Kidney tubule cell (primary cell): ENCODE measurements around the gene JMJD6.

ENCODE experiments used
- DNase-seq: peaks from one replicate; pipeline ENCODE4 v3.0.0-alpha.2; 2018; ENCODE audit warnings: low spot score

JMJD6 gene

DNA sequence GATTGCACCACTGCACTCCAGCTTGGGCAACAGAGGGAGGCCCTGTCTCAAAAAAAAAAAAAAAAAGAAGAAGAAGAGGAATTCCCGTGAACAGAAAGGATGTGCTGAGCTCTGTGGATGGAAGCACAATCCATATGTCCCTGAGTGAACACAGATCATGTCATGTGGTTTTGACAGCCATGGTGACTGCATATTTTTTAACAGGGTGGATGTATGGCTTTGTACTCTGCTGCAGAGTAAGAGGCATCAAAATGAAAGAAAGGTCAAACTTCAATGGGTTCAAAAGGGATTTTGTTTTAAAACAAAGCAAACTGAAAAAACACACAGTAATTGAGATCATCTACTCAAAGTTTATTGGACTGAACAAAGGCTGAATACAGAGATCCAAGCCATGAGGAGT lies 47.2 kb downstream of the JMJD6 start:
- no peak for DNase-seq

DNA sequence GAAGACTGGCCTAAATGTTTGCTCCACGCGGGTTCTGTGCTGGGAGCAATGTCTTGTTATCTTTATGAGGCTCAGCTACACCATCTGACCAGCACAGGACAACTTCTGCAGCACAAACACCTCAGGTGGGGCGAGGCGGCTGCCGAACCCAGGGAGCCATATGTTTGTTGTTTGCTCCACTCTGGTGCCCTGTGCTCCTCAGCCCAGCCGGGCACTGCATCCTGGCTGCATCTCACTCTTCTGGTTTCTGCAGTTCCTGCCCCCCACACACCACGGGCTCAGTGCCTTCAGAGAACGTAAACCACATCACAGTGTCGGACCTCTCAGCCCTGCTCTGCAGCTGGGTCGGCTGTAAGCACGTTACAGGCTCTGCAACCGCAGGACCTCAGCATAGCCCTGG lies 48.1 kb downstream of the JMJD6 start:
- no peak for DNase-seq

DNA sequence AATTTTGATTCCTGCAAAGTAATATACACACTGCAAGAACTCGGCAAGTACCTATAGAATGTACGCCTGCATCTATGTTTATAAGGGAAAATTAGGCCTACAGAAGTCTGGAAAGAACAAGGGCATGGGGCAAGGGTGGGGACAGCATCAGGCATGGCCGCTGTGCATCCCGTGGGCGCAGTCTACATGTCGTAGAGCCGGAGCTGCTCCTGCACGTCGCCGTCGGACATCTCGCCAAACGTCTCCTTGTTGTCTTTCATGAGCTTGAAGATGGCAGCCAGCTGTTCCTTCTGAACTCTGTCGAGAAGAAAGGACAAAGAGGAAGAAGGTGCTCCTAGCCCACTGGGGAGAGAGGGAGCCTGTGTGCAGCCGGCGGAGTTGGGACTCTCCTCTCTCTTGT lies 49.0 kb downstream of the JMJD6 start:
- DNase-seq, result no peak

DNA sequence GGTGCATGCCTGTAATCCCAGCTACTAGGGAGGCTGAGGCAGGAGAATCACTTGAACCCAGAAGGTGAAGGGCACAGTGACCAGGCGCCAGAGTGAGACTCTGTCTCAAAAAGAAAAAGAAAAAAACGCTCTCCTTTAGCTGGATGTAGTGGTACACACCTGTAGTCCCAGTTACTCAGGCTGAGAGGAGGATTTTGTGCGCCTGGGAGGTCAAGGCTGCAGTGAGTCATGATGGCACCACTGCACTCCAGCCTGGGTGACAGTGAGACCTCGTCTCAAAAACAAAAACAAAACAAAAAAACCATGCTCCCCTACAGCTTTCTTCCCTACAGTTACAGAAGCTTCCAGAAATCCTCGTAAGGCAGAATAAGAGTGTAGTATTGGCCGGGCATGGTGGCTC lies 49.8 kb downstream of the JMJD6 start:
- DNase-seq, result no peak

DNA sequence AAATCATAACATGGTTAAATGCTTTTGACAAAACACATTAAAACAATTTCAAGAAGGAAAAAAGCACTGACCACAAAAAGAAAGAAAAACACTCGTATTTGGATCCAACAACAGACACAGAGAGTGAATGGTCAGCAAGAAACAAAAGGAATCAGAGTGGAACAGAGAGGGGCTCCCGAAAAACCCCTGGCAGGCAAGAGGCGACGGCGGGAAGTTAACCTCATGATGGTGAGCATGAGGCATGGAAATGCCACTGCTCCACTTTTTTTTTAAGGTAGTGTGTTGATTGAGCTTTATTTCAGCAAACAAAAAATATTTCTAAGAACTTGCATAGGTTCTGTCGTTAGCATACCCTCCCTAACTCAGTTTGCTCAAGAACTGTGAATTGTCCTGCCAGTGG lies 50.8 kb downstream of the JMJD6 start:
- DNase-seq, result no peak

DNA sequence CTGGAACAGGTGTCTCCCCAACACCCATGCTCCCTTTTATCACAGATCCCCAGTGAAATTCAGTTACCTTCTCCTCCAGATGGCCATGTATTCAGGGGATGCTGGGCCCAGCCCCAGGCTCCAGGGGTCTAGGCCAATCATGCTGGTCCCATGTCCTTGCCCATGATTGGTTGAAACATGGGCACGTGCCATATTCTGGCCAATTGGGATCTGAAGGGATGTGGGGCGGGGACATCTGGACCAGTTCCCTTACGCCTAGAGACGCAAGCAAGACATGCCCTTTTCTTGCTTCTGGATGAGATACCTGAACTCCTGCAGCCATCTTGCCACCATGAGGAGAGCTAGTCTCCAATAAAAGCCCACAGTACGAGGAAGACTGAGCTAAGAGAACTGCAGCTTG lies 51.8 kb downstream of the JMJD6 start:
- no peak for DNase-seq

DNA sequence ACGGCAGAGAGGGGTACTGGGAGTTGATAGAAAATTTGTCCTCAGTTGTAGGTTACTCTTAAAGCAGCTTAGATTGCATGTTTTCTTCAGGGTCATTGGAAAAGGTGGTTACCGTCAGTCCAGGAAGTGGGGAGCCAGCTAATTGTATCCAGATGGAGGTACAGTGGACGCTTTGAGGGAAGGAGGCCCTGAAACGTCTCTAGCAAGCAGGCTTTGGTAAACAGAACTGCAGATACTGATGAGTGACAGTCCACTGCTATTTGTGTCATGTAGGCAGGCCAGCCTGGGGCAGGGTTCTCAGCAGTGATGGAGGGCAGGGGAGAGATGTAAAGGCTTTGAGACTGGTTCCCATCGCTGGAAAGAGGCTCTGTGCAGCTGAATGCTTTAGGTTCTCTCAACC lies 52.7 kb downstream of the JMJD6 start:
- DNase-seq, result no peak

DNA sequence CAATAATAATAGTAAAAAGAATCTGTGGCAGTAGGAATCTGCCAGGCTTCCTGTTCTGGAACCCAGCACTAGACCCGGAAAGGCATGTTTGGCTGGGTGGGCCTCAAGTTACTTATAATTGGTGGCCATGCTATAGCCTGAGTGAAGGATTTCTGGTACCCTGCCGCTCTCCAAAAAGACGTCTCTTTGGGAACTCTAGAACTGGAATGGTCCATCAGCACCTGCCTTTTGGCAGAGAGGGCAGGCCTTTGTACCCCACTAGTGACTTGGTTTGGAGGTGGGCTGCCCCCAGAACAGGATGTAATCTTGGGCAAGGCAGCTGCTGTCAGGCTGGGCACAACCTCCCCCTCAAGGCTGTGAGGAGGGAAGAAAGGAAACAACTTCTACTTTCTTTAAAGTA lies 53.5 kb downstream of the JMJD6 start:
- DNase-seq, result no peak

DNA sequence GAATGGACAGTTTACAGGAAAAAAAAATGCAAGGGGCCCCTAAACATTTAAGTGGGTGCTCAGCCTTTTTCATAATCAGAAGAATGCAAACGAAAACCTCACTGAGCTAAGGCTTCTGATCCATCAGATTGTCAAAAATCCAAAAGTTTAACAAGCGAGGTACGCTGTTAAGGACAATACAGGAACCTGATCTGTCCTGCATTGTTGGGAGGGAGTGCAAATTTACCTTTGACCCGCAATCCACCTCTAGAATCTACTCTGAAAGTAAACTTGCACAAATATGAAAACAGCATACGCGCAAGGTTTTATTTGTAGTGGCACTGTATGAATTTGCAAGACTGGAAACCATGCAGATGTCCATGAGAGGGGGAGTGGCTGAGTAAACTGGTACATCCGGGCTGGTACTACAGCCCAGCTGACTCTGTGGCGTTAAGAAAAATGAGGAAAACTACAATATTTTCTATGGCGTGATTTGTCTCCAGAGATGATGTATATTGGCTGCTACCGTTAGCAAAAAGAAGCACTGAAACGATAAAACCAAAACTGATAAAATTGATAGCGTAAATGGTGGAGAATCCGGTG lies 54.0 kb downstream of the JMJD6 start:
- DNase-seq, result no peak

DNA sequence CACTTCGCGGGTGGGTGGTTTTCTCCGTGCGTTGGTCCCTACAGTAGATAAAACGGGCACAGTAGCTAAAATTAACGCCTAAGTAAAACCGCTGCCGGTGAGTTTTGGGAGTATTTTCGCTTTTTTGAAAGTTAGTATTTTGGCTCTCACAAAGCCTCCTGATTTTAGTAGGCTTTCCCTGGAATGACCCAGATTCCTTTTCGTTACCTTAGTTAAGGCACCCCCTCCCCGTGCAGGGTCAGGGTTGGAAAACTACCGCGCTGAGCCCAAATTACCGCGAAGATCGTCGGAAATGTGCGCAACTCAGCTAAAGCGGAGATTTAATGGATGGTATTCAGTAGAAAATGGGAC lies 54.5 kb downstream of the JMJD6 start:
- DNase-seq, result no peak

DNA sequence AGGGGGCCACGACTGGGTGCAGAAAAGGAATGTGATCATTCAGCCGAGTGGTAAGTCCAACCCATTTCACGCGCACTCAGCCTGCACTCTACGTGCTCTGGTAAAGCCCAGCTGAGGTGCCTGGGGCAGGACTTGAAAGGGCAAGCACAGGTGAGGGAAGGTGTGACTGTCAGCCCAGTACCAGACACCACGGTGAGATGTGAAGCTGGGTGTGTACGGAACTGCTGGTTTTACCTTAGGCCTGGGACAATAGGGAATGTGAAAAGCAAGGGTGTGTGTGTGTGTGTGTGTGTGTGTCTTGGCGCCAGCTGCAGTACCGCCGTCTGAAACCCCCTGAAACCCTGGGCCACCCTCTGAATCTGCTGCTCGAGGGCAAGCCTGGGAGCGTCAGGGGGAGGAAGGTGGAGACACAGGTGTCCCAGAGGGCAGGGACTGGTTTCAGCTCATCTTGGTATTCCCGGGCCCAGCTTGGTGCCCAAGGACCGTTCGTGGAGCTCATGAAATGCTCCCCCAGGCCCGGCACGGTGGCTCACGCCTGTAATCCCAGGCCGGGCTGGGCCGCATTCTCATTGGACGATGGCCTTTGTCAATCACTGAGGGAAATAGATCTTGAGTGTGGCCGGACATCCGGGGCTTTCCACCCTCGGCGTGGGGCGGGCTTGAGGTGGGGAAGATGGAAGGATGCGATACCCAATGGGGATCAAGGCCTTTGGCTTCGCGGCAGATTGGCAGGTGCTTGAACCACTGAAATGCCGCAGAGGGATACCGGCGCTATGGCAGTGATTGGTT lies 55.1 kb downstream of the JMJD6 start:
- DNase-seq, result peak; percentile 100

DNA sequence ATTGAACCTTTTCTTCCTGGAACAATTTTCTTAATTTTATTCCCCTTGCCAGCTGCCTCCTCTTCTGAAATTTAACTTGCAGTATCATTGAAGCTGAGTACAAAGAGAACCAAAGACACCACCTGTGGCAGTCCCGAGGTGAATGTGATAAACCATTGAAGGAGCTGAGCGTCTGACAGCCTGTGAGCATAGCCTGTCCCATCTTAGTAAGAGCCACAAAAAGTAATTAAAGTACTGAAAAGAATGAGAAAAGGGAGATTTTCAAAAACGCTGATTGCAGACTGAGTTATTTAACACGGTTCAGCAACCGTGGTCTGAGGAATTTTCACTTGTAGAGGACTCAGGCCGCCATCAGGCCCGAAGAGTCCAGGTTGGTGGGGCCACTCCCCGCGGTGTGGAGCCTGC lies 55.7 kb downstream of the JMJD6 start:
- DNase-seq, result no peak

DNA sequence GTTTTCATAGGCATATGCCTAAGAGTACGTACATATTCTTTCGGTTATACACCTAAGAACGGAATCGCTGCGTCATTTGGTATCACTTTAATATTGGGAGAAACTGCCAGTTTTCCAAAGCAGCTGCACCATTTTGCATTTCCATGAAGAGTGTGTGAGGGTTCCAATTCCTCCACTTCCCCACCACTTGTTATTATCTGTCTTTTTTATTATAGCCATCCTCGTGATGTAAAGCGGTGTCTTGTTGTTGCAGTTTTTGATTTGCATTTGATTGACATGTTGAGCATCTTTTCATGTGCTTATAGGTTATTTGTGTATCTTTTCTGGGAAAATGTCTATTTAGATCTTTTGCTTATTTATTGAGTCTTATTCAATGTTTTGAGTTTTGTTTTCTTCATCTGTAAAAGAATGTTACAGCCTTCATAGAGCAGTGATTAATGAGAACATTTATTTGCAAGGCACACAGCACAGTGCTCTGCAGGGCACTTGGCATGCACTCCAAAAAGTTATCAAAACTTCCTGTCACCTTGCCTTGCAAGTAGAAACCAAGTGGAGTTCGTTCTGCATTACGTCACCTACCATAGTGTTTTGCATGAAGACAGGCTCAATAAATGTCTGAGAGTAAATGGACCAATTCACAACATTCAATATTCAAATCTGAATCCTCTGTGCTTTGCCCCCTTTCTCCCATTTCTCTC lies 56.2 kb downstream of the JMJD6 start:
- DNase-seq, result peak; percentile 73
